ENCODE results near the gene ACKR4. TPM values are rescaled to one million over a fixed set of nuclear protein-coding genes. Genes with fewer than 3 reads are reported as not detected.

Gene ACKR4
- total RNA-seq, 6 experiments from 2014 or later: 0.15 to 0.30 (median 0.19) TPM; not detected in 1

DNA sequence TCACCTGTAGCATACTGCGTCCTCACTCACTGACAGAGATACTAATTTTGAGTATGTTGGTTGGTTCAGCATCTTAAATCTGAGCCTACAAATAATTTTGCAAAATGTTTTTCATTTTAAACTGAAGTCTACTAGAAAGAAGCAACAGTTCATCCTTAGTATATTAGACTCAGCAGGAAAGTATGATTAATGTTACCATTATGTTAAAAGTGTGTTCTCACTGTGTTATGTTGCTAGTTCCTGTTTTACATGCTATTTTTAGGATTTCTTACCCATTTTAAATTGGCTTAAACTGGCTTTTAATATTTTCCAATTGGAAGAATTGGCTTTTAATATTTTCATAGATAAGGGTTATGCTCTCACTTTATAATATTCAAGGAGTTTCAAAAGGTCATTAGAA is 25.7 kb downstream of the ACKR4 start:
- 100% methylated on average over 1 of the region's 1 CpG for WGBS (ENCODE audit: insufficient coverage, low coverage, low lambda C conversion rate, missing lambda C conversion rate)
- Histone ChIP-seq H3K4me1 (no peaks in the 10 kb centered on the region), H3K27me3 (no peaks in the 10 kb centered on the region), H3K4me3 (no peak overlapping the region), H3K27ac (no peak overlapping the region), H3K9me3 (no peaks in the 10 kb centered on the region), H3K36me3 (peaks cover 0 to 33% (median 24%) of the 10 kb centered on the region in 4 donors)
- intact Hi-C loops (cut with DNase I): no loop called here
- DNase-seq (no peak), ATAC-seq (no peak)
- TF ChIP-seq POLR2A (IDR thresholded peaks at IDR 0.05) (no peak), CTCF (IDR thresholded peaks at IDR 0.05) (no peak)

- H3K27me3 ChIP-seq: no peaks in the 10 kb centered on the region
- H3K27ac ChIP-seq: no peak overlapping the region
- intact Hi-C loops (cut with DNase I): no loop called here
- H3K36me3 ChIP-seq: peaks cover 0 to 37% (median 27%) of the 10 kb centered on the region in 4 donors
- no peak for DNase-seq
- no peak for ATAC-seq
- no CpG with 5 or more reads among the region's 1 CpG for WGBS (ENCODE audit: insufficient coverage, low coverage, low lambda C conversion rate, missing lambda C conversion rate)
- H3K9me3 ChIP-seq: no peaks in the 10 kb centered on the region
- TF ChIP-seq POLR2A (IDR thresholded peaks at IDR 0.05) (no peak), CTCF (IDR thresholded peaks at IDR 0.05) (no peak)
- H3K4me3 ChIP-seq: no peak overlapping the region
- no peaks in the 10 kb centered on the region for H3K4me1 ChIP-seq
Observed at GRCh38 chr3:132623646-132624045, 26.6 kb downstream of the ACKR4 start.

- Histone ChIP-seq H3K4me1 (no peaks in the 10 kb centered on the region), H3K27ac (no peak overlapping the region), H3K27me3 (no peaks in the 10 kb centered on the region), H3K4me3 (no peak overlapping the region), H3K9me3 (no peaks in the 10 kb centered on the region), H3K36me3 (peaks cover 0 to 42% (median 24%) of the 10 kb centered on the region in 4 donors)
- no peak for TF ChIP-seq POLR2A (IDR thresholded peaks at IDR 0.05)
- 80% methylated on average over 3 of the region's 7 CpGs for WGBS (ENCODE audit: insufficient coverage, low coverage, low lambda C conversion rate, missing lambda C conversion rate)
- ATAC-seq (no peak), DNase-seq (no peak)
- intact Hi-C loops (cut with DNase I): no loop called here
Observed at GRCh38 chr3:132624790-132625189, 27.7 kb downstream of the ACKR4 start.

DNA sequence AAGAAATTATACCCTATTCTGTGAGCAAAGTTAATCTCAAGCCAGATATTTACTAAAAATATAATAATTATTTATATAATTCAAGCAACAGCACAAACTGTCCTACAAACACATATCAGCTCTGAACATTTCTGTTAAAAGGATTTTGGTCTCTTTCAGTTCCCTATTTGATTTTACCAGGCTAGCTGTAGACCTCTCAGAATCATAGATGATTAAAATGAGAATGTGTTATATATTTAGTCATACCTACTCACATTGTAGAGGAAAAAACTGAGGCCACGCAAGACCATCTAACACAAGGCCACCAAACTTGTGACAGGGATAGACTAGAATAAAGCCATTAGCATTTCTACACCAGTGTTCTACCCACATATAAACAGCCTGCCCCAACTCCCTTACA is 28.5 kb downstream of the ACKR4 start:
- Histone ChIP-seq H3K27me3 (no peaks in the 10 kb centered on the region), H3K4me1 (no peaks in the 10 kb centered on the region), H3K27ac (no peak overlapping the region), H3K36me3 (peaks cover 0 to 47% (median 26%) of the 10 kb centered on the region in 4 donors), H3K4me3 (no peak overlapping the region), H3K9me3 (no peaks in the 10 kb centered on the region)
- TF ChIP-seq POLR2A (IDR thresholded peaks at IDR 0.05): no peak
- no peak for TF ChIP-seq CTCF (IDR thresholded peaks at IDR 0.05)
- 82% methylated on average over 1 of the region's 1 CpG for WGBS (ENCODE audit: insufficient coverage, low coverage, low lambda C conversion rate, missing lambda C conversion rate)
- intact Hi-C loops (cut with DNase I): no loop called here
- no peak for DNase-seq
- no peak for ATAC-seq

- H3K4me3 ChIP-seq: no peak overlapping the region
- H3K4me1 ChIP-seq: no peaks in the 10 kb centered on the region
- WGBS (ENCODE audit: insufficient coverage, low coverage, low lambda C conversion rate, missing lambda C conversion rate): 100% methylated on average over 1 of the region's 6 CpGs
- intact Hi-C loops (cut with DNase I): no loop called here
- no peaks in the 10 kb centered on the region for H3K9me3 ChIP-seq
- peaks cover 0 to 49% (median 28%) of the 10 kb centered on the region in 4 donors for H3K36me3 ChIP-seq
- ATAC-seq (no peak), DNase-seq (no peak)
- no peak overlapping the region for H3K27ac ChIP-seq
- no peaks in the 10 kb centered on the region for H3K27me3 ChIP-seq
- TF ChIP-seq CTCF (IDR thresholded peaks at IDR 0.05) (no peak), POLR2A (IDR thresholded peaks at IDR 0.05) (no peak)
Observed at GRCh38 chr3:132626955-132627354, 29.9 kb downstream of the ACKR4 start.

Measured in right lobe of liver (tissue), 6 donors.